MM.1S (cell line): ENCODE results near the gene PLEKHB1.

ENCODE experiments used
- DNase-seq: peaks from one replicate; pipeline ENCODE4 v3.0.0-alpha.2; 2015
- H2AFZ ChIP-seq: fragments of 300-600 bp; sonication (generic); 2 replicates; pipeline ENCODE4 v1.6.0; 2016; ENCODE audit warnings: antibody characterized with exemption, low read length
- H3F3A ChIP-seq: fragments of 300-600 bp; sonication (generic); 2 replicates; pipeline ENCODE4 v1.6.1; 2016; ENCODE audit warnings: mild to moderate bottlenecking, antibody characterized with exemption, low read length, moderate library complexity, mixed read lengths; ENCODE audit not compliant: insufficient read depth
- H3K27ac ChIP-seq: fragments of 300-600 bp; sonication (generic); 2 replicates; pipeline ENCODE4 v1.5.1; 2016; ENCODE audit warnings: mild to moderate bottlenecking, low read length
- H3K27me3 ChIP-seq: fragments of 300-600 bp; sonication (generic); replicated peaks from 2 replicates; pipeline ENCODE4 v1.6.0; 2016; ENCODE audit warnings: low read length; ENCODE audit not compliant: insufficient read depth
- H3K36me3 ChIP-seq: fragments of 300-600 bp; sonication (generic); replicated peaks from 2 replicates; pipeline ENCODE4 v1.6.1; 2016; ENCODE audit warnings: mild to moderate bottlenecking, low read length, mixed read lengths; ENCODE audit not compliant: insufficient read depth
- H3K4me1 ChIP-seq: fragments of 300-600 bp; sonication (generic); 2 replicates; pipeline ENCODE4 v1.6.1; 2016; ENCODE audit warnings: low read length, mixed read lengths
- H3K4me2 ChIP-seq: fragments of 300-600 bp; sonication (generic); 2 replicates; pipeline ENCODE4 v1.6.0; 2016; ENCODE audit warnings: low read depth, low read length
- H3K4me3 ChIP-seq: fragments of 300-600 bp; sonication (generic); 2 replicates; pipeline ENCODE4 v1.5.1; 2016; ENCODE audit warnings: low read length, mixed read lengths
- H3K79me2 ChIP-seq: fragments of 300-600 bp; sonication (generic); 2 replicates; pipeline ENCODE4 v1.6.1; 2016; ENCODE audit warnings: mixed run types, low read length, mixed read lengths
- H3K9ac ChIP-seq: fragments of 300-600 bp; sonication (generic); 2 replicates; pipeline ENCODE4 v1.6.1; 2016; ENCODE audit warnings: low read length, mixed read lengths
- H3K9me2 ChIP-seq: fragments of 300-600 bp; sonication (generic); replicated peaks from 2 replicates; pipeline ENCODE4 v1.6.1; 2016; ENCODE audit warnings: mild to moderate bottlenecking, low read length, mixed read lengths; ENCODE audit not compliant: insufficient read depth
- H3K9me3 ChIP-seq: fragments of 300-600 bp; sonication (generic); replicated peaks from 2 replicates; pipeline ENCODE4 v1.6.1; 2016; ENCODE audit warnings: mild to moderate bottlenecking, low read length, mixed read lengths; ENCODE audit not compliant: insufficient read depth
- H4K20me1 ChIP-seq: fragments of 300-600 bp; sonication (generic); 2 replicates; pipeline ENCODE4 v1.6.1; 2016; ENCODE audit warnings: mild to moderate bottlenecking, low read length, moderate library complexity, mixed read lengths; ENCODE audit not compliant: insufficient read depth
- EZH2 ChIP-seq: fragments of 300-600 bp; sonication (generic); optimal IDR thresholded peaks from 2 replicates; pipeline ENCODE3; 2017; ENCODE audit warnings: low read depth, mild to moderate bottlenecking, antibody characterized with exemption, low read length, mixed read lengths
- EZH2phosphoT487 ChIP-seq: fragments of 300-600 bp; sonication (generic); IDR thresholded peaks from 2 replicates; pipeline ENCODE4 v1.6.1; 2018; ENCODE audit warnings: antibody characterized with exemption, low read length
- TF ChIP-seq, protein P1 (sequence below): fragments of 300-600 bp; sonication (generic); IDR thresholded peaks from 2 replicates; pipeline ENCODE4 v1.5.1; 2016; ENCODE audit warnings: antibody characterized with exemption, low read length, mixed read lengths

Gene PLEKHB1

DNA sequence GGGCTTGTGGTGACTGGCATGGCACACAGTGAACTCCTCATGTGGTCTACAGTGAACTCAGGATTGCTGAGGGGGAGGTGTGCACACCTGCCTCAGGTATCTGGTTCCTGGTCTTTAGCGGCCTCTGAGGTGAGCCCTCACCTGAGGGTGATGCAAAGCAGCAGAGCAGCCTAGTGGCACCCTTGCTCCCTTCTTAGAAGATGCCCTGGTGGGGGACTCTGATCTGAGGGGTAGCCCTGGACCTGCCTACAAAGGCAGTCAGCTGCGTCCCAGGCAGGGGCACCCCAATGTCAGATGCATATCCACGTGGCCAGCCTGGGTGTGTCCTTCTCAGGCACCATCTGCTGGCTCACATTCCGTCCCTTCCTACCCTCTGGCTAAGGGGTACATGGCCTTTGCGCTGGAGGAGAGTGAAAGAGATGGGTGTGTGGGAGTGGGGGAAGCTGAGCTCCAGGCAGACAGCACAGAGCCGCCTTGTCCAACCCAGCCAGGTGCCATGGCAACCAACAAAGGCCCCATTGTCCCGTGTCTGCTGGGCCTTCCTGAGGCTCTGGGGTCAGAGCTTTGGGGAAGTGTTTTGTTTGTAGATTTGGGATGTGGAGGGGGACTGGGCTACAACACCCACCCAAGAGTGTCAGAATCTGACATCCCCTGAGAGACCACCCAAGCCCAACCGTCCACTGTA lies 5.8 kb downstream of the PLEKHB1 start:
- H3F3A ChIP-seq = no peaks in the 10 kb centered on the region; the same call in 1 of the 2 replicates
- no peaks in the 10 kb centered on the region for H3K9me2 ChIP-seq
- H2AFZ ChIP-seq = no peak overlapping the region
- no peak for DNase-seq
- no peak overlapping the region for H3K27ac ChIP-seq
- no peak for TF ChIP-seq EZH2
- no peaks in the 10 kb centered on the region for H3K36me3 ChIP-seq
- no peak overlapping the region for H3K9ac ChIP-seq
- H3K4me2 ChIP-seq = no peak overlapping the region
- no peaks in the 10 kb centered on the region for H3K9me3 ChIP-seq
- H3K4me3 ChIP-seq = no peak overlapping the region
- H4K20me1 ChIP-seq = no peaks in the 10 kb centered on the region
- no peaks in the 10 kb centered on the region for H3K79me2 ChIP-seq
- no peaks in the 10 kb centered on the region for H3K27me3 ChIP-seq
- H3K4me1 ChIP-seq = 0 out of 2 replicates have a peak, but pooled peaks cover 4% of the 10 kb centered on the region

DNA sequence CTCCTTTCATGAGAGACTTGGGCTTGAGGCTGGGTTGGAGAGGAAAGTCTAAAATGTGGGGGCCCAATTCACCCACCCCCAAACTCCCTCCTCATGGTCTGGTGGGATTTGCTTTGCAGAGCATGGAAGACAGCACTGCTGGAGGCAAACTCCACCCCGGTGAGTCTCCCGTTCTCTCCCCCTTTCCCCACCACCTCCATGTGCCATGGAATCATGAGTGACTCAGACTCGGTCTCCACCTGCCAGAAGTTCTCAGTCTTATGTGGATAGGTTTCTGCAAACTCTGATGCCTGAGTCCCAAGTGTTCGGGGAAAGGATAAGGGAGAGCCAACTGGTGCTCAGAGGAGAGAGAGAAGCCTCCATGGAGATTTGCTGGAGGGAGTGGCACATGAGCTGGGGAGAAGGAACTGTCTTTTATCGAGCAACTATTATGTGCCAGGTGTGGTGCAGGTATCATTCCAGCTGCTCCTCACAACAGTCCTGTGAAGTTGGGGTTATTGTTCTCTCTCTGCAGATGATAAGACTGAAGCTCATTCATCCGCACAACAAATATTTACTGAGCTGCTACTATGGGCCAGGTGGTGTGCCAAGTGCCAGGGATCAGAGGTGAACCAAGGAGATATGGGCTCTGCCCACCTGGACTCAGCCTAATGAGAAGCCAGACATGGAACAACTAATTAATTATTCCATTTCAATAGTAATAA lies 6.6 kb downstream of the PLEKHB1 start:
- H3K4me3 ChIP-seq = no peak overlapping the region
- H3K27me3 ChIP-seq = no peaks in the 10 kb centered on the region
- TF ChIP-seq, protein P1, sequence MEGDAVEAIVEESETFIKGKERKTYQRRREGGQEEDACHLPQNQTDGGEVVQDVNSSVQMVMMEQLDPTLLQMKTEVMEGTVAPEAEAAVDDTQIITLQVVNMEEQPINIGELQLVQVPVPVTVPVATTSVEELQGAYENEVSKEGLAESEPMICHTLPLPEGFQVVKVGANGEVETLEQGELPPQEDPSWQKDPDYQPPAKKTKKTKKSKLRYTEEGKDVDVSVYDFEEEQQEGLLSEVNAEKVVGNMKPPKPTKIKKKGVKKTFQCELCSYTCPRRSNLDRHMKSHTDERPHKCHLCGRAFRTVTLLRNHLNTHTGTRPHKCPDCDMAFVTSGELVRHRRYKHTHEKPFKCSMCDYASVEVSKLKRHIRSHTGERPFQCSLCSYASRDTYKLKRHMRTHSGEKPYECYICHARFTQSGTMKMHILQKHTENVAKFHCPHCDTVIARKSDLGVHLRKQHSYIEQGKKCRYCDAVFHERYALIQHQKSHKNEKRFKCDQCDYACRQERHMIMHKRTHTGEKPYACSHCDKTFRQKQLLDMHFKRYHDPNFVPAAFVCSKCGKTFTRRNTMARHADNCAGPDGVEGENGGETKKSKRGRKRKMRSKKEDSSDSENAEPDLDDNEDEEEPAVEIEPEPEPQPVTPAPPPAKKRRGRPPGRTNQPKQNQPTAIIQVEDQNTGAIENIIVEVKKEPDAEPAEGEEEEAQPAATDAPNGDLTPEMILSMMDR = no peak
- no peak for TF ChIP-seq EZH2phosphoT487
- H3K9me3 ChIP-seq = no peaks in the 10 kb centered on the region
- H3K9ac ChIP-seq = no peak overlapping the region
- no peaks in the 10 kb centered on the region; the same call in 1 of the 2 replicates for H3F3A ChIP-seq
- H3K27ac ChIP-seq = no peak overlapping the region
- H3K9me2 ChIP-seq = no peaks in the 10 kb centered on the region
- H2AFZ ChIP-seq = no peak overlapping the region
- no peaks in the 10 kb centered on the region for H4K20me1 ChIP-seq
- no peak for DNase-seq
- H3K36me3 ChIP-seq = no peaks in the 10 kb centered on the region
- no peak overlapping the region for H3K4me2 ChIP-seq
- no peaks in the 10 kb centered on the region for H3K4me1 ChIP-seq
- H3K79me2 ChIP-seq = no peaks in the 10 kb centered on the region

DNA sequence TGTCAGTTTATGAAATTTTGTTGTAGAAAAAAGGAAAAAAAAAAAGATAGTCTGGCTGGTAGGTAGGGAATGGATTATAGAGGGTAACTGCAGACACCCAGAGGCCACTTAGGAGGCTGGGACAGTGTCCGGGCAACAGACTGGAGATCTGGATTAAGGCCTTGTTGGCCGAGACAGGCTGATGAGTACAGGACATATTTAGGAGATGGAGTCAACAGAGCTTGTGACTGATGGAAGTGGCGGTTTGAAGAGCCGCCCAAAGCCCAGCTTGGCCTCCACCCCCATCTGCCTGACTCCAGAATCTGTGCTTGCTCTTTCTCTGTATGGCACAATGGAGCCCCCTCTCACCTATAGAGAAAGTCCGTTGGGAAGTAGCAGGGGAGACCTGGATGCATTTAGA lies 7.6 kb downstream of the PLEKHB1 start:
- no peaks in the 10 kb centered on the region for H3K27me3 ChIP-seq
- H3K9me2 ChIP-seq = no peaks in the 10 kb centered on the region
- H4K20me1 ChIP-seq = no peaks in the 10 kb centered on the region
- no peaks in the 10 kb centered on the region for H3K4me1 ChIP-seq
- no peak overlapping the region for H3K4me3 ChIP-seq
- no peak for DNase-seq
- no peaks in the 10 kb centered on the region for H3K79me2 ChIP-seq
- H3K9ac ChIP-seq = no peak overlapping the region
- no peak overlapping the region for H3K4me2 ChIP-seq
- no peaks in the 10 kb centered on the region for H3K9me3 ChIP-seq
- H3K27ac ChIP-seq = no peak overlapping the region
- no peaks in the 10 kb centered on the region for H3F3A ChIP-seq
- TF ChIP-seq, protein P1 = no peak
- TF ChIP-seq EZH2 = no peak
- TF ChIP-seq EZH2phosphoT487 = no peak
- no peaks in the 10 kb centered on the region for H3K36me3 ChIP-seq
- no peak overlapping the region for H2AFZ ChIP-seq

DNA sequence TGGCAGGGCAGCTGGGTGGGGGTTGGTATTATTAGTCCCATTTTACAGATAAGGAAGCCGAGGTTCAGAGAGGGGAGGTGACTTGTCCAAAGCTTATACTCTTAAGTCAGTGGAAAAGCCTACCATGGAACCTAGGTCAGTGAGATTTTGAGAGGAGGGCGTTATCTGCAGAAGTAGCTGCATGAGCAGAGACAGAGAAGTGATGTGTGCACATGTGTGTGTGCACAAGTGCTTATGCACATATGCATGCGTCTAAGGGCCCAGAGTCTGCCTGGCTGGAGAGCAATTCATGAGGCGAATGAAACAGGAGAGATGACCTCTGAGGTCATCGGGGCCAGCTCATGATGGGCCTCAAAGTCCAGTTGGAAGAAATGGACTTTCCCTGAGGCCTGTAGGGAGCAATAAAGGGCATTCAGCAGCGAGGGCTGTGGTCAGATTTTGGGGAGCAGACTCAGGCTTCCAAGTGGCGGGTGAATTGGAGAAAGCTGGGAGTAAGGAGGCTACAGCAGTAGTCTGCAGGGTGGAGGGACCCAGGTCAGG lies 8.2 kb downstream of the PLEKHB1 start:
- no peak for TF ChIP-seq EZH2phosphoT487
- TF ChIP-seq, protein P1 = no peak
- TF ChIP-seq EZH2 = no peak
- Histone ChIP-seq H3K27ac (no peak overlapping the region), H3K4me3 (no peak overlapping the region), H3K79me2 (no peaks in the 10 kb centered on the region), H3K9me3 (no peaks in the 10 kb centered on the region), H3K9ac (no peak overlapping the region), H3K27me3 (no peaks in the 10 kb centered on the region), H2AFZ (no peak overlapping the region), H3K4me1 (no peaks in the 10 kb centered on the region), H4K20me1 (no peaks in the 10 kb centered on the region), H3K36me3 (no peaks in the 10 kb centered on the region), H3K9me2 (no peaks in the 10 kb centered on the region), H3K4me2 (no peak overlapping the region), H3F3A (no peaks in the 10 kb centered on the region)
- DNase-seq = no peak
